ENCODE data around the gene USB1. TPM values are rescaled to one million over a fixed set of nuclear protein-coding genes. Genes with fewer than 3 reads are reported as not detected.

USB1 gene
- total and polyA plus RNA-seq, 11 donors: 20.3 to 61.9 (median 34.4) TPM

DNA sequence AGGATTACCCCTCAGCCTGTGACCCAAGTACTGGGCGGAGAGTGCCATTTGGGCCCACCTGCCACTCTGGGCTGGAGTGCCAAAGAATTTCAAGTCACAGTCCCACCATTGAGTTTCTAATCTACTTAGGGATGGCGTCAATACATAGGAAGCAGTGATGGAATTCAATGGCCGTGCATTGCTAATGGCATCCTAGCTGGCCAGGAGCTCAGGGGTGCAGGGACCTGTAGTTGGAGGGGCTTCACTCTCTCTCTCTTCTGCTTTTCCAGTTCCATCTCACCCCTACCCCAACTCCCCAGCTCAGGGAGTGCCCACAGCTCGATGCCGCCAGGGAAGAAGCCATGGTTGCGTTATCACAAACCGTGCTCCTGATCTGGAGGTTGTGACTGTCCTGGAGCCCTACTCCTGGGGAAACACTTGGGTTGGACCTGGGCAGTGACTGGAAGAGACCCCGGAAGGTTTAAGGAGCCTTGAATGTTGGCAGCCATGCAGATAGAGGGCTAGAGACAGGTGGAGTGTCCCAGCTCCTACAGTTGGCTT is 26.8 kb downstream of the USB1 start:
- ATAC-seq (no peak), DNase-seq (peak in 1 of 5 donors; percentile 20)
- intact Hi-C loops (cut with DNase I): loop anchor here in 5 of 10 donors (2.0 to 10.0 kb wide), 8 partner anchors 54 to 457 kb away; partner anchors contain the start of gene CSNK2A2 (in 3 of the 5)
- Histone ChIP-seq H3K27ac (peak overlapping the region; percentile 75 to 99 (median 95)), H3K36me3 (no peaks in the 10 kb centered on the region), H3K27me3 (peaks cover 0 to 25% (median 0%) of the 10 kb centered on the region in 9 donors), H3K4me3 (peak overlapping the region in 10 of 12 donors; percentile 60 to 96 (median 88)), H3K9me3 (no peaks in the 10 kb centered on the region), H3K4me1 (peaks cover 17 to 92% (median 75%) of the 10 kb centered on the region in 12 donors)
- TF ChIP-seq, protein P1, sequence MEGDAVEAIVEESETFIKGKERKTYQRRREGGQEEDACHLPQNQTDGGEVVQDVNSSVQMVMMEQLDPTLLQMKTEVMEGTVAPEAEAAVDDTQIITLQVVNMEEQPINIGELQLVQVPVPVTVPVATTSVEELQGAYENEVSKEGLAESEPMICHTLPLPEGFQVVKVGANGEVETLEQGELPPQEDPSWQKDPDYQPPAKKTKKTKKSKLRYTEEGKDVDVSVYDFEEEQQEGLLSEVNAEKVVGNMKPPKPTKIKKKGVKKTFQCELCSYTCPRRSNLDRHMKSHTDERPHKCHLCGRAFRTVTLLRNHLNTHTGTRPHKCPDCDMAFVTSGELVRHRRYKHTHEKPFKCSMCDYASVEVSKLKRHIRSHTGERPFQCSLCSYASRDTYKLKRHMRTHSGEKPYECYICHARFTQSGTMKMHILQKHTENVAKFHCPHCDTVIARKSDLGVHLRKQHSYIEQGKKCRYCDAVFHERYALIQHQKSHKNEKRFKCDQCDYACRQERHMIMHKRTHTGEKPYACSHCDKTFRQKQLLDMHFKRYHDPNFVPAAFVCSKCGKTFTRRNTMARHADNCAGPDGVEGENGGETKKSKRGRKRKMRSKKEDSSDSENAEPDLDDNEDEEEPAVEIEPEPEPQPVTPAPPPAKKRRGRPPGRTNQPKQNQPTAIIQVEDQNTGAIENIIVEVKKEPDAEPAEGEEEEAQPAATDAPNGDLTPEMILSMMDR (IDR thresholded peaks at IDR 0.05): no peak
- TF ChIP-seq POLR2A (IDR thresholded peaks at IDR 0.05): no peak
- 54 to 76% (median 65%) methylated on average over 7 to 8 of the region's 8 CpGs for WGBS, 4 donors

DNA sequence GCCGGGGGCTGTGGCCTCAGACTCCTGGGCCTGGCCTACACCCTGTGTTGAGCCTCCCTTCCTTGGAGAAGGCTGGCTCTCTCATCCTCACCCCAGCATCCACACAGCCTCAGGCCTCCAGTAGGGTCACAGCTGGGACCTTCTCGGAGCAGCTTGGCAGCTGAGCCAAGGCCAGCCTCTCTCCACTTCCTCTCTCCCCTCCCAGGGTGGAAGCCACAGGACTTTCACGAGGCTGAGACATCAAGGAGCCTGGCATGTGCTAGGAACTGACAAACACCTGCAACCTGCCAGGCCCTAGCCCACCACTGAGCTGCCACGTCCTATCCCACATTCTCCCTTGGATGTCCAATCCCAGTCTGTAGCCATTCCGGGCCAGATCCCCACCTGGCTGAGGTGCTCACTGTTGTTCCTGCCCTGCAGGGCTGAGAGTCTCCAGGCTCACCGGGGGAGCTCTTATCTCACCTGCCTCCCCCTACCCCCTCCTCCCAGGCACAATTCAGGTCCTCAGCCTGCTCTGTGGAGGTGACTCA is 27.4 kb downstream of the USB1 start:
- H3K4me3 ChIP-seq: peak overlapping the region in 5 of 12 donors; percentile 73 to 96 (median 91)
- peak in 1 of 5 donors; percentile 66 for DNase-seq
- no peaks in the 10 kb centered on the region for H3K9me3 ChIP-seq
- intact Hi-C loops (cut with DNase I): loop anchor here in 5 of 10 donors (2.0 to 10.0 kb wide), 8 partner anchors 54 to 456 kb away; partner anchors contain the start of gene CSNK2A2 (in 3 of the 5)
- 24 to 41% (median 37%) methylated on average over 6 of the region's 6 CpGs for WGBS, 4 donors
- no peak for TF ChIP-seq POLR2A (IDR thresholded peaks at IDR 0.05)
- TF ChIP-seq, protein P1 (IDR thresholded peaks at IDR 0.05): no peak
- no peaks in the 10 kb centered on the region for H3K36me3 ChIP-seq
- ATAC-seq: no peak
- peak overlapping the region in 10 of 12 donors; percentile 17 to 99 (median 95) for H3K27ac ChIP-seq
- peaks cover 0 to 25% (median 0%) of the 10 kb centered on the region in 9 donors for H3K27me3 ChIP-seq
- H3K4me1 ChIP-seq: peaks cover 15 to 92% (median 77%) of the 10 kb centered on the region in 12 donors

- no peaks in the 10 kb centered on the region for H3K36me3 ChIP-seq
- 58 to 78% (median 67%) methylated on average over 2 of the region's 2 CpGs for WGBS, 4 donors
- no peak overlapping the region for H3K4me3 ChIP-seq
- ATAC-seq (peak in 1 of 4 donors; percentile 7), DNase-seq (peak in 2 of 5 donors; percentile 34 to 59)
- no peaks in the 10 kb centered on the region for H3K9me3 ChIP-seq
- peaks cover 17 to 94% (median 84%) of the 10 kb centered on the region in 12 donors for H3K4me1 ChIP-seq
- intact Hi-C loops (cut with DNase I): loop anchor here in 5 of 10 donors (2.0 to 10.0 kb wide), 8 partner anchors 53 to 455 kb away; partner anchors contain the start of gene CSNK2A2 (in 3 of the 5)
- peak overlapping the region in 9 of 12 donors; percentile 17 to 99 (median 96) for H3K27ac ChIP-seq
- TF ChIP-seq, protein P1 (IDR thresholded peaks at IDR 0.05): no peak
- TF ChIP-seq POLR2A (IDR thresholded peaks at IDR 0.05): no peak
- H3K27me3 ChIP-seq: peaks cover 0 to 25% (median 0%) of the 10 kb centered on the region in 9 donors
Measured at GRCh38 chr16:58029410-58029809, 28.2 kb downstream of the USB1 start.

All from heart left ventricle (tissue), 16 donors.